Hematopoietic multipotent progenitor cell treated with erythropoietin and hydrocortisone succinate and interleukin-3 and kit ligand, for 17 days (in vitro differentiated cells): ENCODE results near the gene HOXC11.

ENCODE experiments used
- DNase-seq: peaks from one replicate; pipeline ENCODE4 v3.0.0-alpha.2; 2015; ENCODE audit warnings: low spot score

The HOXC11 gene

GRCh38 chr12:53984901-53985691 is 12.2 kb downstream of the HOXC11 start, which contains the start of gene HOXC10:
HOXC10 (plus strand) TSS chr12:53985146; CDS start chr12:53985260, 114 bp downstream.
- peak; percentile 56 for DNase-seq

- DNase-seq, result no peak
Measured at GRCh38 chr12:53985692-53985993, 12.7 kb downstream of the HOXC11 start.

GRCh38 chr12:53985994-53986685 is 13.2 kb downstream of the HOXC11 start:
- DNase-seq, result no peak

- no peak for DNase-seq
Measured at GRCh38 chr12:53986686-53987483, 14.0 kb downstream of the HOXC11 start.

- no peak for DNase-seq
Measured at GRCh38 chr12:53987787-53988230, 14.9 kb downstream of the HOXC11 start.

- DNase-seq, result no peak
Measured at GRCh38 chr12:53988541-53989226, 15.8 kb downstream of the HOXC11 start.

GRCh38 chr12:53989227-53990113 is 16.5 kb downstream of the HOXC11 start:
- DNase-seq, result no peak

GRCh38 chr12:53990311-53991076 is 17.6 kb downstream of the HOXC11 start:
- DNase-seq, result no peak

GRCh38 chr12:53991077-53991460 is 18.1 kb downstream of the HOXC11 start:
- DNase-seq, result no peak

GRCh38 chr12:53992377-53992889 is 19.5 kb downstream of the HOXC11 start:
- no peak for DNase-seq

GRCh38 chr12:53993162-53994008 is 20.5 kb downstream of the HOXC11 start:
- no peak for DNase-seq

- DNase-seq, result no peak
Measured at GRCh38 chr12:53994009-53994263, 21.0 kb downstream of the HOXC11 start.

GRCh38 chr12:53994264-53995001 is 21.5 kb downstream of the HOXC11 start:
- no peak for DNase-seq

- DNase-seq, result no peak
Measured at GRCh38 chr12:53995002-53995377, 22.1 kb downstream of the HOXC11 start.

GRCh38 chr12:53995378-53996239 is 22.7 kb downstream of the HOXC11 start:
- DNase-seq, result no peak

GRCh38 chr12:53996240-53997203 is 23.6 kb downstream of the HOXC11 start:
- DNase-seq, result no peak
